Stimulated activated CD8-positive, alpha-beta memory T cell treated with anti-CD3 and anti-CD28 coated beads, Interleukin-15, amount 100 ng/mL, for 1 hour (primary cell): Measurements from ENCODE around the gene PLA2G7.
"Not testable (repeated sequence)": the region's sequence is repeated elsewhere in the genome, so short reads cannot be mapped to it uniquely, and the experiment has no call there.

Experiments
- DNase-seq: peaks from one replicate; pipeline ENCODE4 v3.0.0-alpha.2; 2020; ENCODE audit warnings: low read depth

PLA2G7 gene

DNA sequence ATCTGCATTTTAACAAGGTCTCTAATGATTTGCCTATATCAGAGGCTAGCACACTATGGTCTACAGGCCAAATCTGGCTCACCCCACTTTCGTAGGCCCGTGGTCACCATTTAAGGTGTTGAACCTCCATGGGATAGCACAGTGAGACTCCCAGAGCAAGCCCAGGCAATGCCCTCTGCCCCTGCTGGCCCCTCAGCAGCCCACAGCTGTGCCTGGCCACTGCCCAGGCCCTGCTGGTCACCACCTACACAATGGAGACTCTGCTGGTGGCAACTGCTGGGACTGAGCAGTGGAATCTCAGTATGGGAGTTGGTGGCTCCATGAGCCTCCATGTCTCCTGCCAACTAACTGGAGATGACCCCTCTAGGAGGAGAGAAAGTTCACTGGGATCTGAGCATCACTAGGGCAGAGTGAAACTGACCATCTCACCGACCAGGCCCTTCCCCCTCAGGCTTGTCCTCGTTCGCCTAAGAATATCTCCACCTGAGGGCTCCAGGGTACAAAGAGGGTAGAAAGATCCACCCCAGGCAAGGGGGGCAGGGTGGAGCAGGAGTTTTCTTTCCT, 13.8 kb upstream of the PLA2G7 start:
- no peak for DNase-seq

DNA sequence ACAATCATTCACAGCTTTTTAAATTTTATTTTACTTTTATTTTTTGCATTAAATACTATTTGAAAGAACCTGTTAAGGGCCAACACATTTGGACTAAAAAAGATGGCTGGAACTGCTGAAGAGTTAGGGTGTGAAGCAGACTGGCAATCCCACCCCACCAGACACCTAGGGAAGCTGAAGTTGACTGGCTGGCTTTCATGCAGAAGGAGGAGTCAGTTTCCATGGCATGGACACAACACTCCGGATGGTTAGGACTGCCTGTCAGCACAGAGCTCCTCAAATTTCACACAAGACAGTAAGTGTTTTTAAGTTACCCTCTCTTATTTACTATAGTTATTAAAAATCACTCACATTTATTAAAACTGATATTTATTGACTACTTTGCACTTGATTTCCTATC, 11.5 kb upstream of the PLA2G7 start, which contains the start of gene ANKRD66:
Gene ANKRD66 (plus strand): TSS at position 238 of the 400 bp plus-strand sequence. CDS start 5,016 bp downstream, outside the sequence.
- DNase-seq, result no peak

- no peak for DNase-seq
Observed at GRCh38 chr6:46745973-46746372, 10.8 kb upstream of the PLA2G7 start.

- DNase-seq, result not testable (repeated sequence)
Observed at GRCh38 chr6:46744159-46744725, 9.1 kb upstream of the PLA2G7 start.

GRCh38 chr6:46743425-46744158, 8.4 kb upstream of the PLA2G7 start:
- no peak for DNase-seq

- DNase-seq, result no peak
Observed at GRCh38 chr6:46741910-46742309, 6.7 kb upstream of the PLA2G7 start.

- DNase-seq, result no peak
Observed at GRCh38 chr6:46741482-46741881, 6.3 kb upstream of the PLA2G7 start.

DNA sequence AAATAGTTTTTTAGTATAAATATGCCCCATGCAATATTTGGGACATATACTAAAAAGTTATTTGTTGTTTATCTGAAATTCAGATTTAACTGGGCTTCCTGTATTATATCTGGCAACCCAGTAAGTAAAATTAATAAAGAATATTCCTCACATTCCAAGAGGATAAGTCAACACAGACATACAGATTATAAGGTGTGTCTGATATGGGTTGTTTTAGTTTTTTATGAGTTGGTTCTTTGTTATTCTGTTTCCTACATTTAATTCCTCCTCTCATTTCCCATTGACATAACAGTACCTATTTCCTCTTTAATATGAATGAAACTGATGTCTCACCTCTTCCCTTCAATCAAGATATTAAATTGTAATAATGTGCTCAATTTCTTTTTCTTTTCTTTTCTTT, 1.7 kb upstream of the PLA2G7 start:
- no peak for DNase-seq

- no peak for DNase-seq
Observed at GRCh38 chr6:46735720-46736031, 501 bp upstream of the PLA2G7 start.

DNA sequence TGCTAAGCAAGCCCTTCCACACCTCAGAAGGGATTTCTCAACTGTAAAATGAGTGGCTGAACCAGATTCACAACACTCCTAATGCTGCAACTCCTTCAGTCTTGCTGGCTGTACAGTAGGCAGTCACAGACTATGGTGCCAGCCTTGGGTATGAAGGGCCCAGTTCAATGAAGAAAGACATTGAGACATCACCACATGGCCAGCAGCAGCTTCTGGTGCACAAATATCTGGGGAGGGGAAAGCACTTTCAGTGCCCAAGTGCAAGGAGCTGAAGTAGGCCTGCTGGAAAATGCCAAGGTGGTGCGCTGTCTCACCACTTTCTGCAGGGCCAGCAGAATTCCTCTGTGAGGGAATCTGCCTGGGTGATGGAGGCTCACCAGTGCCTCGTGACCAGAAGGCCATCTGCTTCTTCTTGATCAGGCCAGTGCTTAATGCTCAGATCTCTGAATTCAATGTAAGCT, 1.8 kb downstream of the PLA2G7 start:
- no peak for DNase-seq

GRCh38 chr6:46730921-46731461, 4.2 kb downstream of the PLA2G7 start:
- DNase-seq, result no peak

DNA sequence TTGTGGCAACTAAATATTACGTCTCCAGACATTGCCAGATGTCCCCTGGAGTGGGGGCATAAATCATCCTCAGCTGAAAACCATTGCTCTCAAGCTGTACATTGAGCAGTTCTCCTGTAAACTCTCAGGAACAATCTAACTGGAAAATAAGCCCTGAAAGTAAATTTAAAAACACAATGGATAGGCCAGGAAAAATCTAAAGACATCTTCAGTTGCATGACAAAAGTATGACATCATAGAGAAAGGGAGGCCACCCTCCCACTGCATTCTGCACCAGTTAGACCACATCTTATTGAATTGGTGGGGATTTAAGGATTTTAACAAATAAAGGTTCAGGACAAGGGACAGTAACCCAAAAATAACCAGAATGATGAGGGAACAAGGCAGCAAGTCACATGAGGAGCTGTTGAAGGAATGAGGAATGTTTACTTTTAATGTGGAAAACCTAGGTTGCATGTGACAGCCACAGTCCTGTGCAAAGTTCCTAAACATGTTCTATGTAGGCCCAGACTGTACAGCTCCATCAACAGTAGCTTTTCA, 5.3 kb downstream of the PLA2G7 start:
- DNase-seq, result no peak

- DNase-seq, result no peak
Observed at GRCh38 chr6:46720401-46720800, 14.8 kb downstream of the PLA2G7 start.

- DNase-seq, result no peak
Observed at GRCh38 chr6:46719099-46719498, 16.1 kb downstream of the PLA2G7 start.

- no peak for DNase-seq
Observed at GRCh38 chr6:46715141-46715540, 20.0 kb downstream of the PLA2G7 start.

DNA sequence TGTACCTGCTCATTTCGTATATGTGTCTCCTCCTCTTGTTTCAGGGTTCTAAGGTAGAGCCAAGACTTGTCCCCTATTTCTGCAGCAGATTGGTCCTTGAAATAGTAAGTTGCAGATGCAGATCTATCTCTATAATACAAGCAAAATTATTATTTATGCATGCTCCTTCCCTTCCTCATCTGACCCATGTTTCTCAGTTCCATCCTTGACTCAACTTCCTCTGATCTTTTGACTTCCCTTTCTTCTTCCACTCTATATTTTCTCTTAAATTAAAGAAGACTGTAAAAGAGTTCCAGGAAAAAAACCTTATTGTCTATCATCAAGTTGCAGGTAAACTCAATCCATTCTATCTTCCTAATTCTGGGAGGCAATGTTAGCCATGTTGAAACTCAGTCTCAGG, 23.7 kb downstream of the PLA2G7 start:
- DNase-seq, result no peak

DNA sequence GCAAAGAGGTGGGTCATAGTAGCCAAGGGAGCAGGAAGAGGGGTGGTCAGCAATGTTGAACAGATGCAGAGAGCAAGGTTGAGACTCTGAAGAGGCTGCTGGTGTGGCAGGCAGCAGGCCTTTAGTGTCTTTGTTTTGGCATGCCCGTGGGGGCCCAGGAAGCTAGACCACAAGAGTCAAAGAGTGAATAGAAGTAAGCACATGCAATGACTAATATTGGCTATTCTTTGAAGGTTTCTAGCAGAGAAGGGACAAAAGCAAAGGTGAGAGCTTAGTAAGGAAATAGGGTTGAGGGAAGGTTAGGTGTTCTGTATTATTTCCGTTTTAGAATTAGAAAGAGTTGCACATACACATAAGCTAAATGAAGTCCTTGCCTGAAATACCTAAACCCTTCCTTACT, 28.7 kb downstream of the PLA2G7 start:
- no peak for DNase-seq

DNA sequence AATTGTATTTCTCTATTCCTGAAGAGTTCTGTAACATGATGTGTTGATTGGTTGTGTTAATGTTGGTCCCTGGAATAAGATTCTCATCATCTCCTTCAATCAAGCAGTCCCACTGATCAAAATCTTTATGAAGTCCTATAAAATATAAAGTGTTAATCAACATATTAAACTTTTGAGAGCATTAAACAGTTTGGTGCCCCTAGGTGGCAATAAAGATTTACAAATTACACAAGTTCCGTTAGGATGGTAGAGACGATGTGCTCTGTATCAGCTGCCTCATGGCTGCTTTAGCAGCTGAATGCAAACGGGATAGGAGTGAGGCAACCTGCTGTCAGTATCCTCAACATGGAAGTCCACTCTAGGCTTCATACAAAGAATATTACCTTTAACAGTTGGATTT, 30.6 kb downstream of the PLA2G7 start:
- DNase-seq, result no peak

DNA sequence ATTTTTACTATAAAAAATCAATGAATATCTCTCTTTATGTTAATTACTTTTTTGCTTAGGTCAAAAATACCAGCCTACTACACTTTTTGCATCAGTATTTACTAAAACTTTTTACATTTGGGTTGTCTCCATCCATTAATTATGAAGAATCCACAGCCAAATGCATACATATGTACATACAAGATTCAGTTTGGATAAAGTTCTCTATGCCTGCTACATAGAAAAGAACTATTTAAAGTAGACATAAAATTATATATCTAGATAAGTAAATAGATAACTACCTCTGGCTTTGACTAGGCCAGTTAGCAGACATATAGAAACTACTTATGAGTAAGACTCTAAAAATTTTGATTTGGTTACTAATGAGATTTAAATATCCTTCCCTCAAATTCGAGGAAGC, 35.2 kb downstream of the PLA2G7 start:
- DNase-seq, result no peak

- DNase-seq, result no peak
Observed at GRCh38 chr6:46690911-46691451, 44.2 kb downstream of the PLA2G7 start.

DNA sequence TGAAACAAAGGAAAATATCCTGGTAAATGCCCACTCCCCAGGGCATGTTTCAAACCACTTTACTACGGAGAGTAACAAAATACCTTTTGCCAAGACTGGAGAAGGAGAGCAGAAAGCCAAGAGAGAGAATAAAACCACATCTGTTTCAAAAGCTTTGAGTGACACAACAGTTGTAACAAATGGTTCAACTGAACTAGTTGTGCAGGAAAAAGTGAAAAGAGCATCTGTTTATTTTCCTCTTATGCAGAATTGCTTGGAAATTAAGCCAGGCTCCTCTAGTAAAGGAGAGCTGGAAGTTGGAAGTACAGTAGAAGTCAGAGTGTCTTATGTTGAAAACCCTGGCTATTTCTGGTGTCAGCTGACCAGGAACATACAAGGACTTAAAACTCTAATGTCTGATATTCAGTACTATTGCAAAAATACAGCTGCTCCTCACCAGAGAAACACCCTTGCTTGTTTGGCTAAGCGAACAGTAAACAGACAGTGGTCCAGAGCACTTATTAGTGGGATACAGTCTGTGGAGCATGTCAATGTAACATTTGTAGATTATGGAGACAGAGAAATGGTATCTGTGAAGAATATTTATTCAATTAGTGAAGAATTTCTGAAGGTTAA, 44.9 kb downstream of the PLA2G7 start:
- no peak for DNase-seq

DNA sequence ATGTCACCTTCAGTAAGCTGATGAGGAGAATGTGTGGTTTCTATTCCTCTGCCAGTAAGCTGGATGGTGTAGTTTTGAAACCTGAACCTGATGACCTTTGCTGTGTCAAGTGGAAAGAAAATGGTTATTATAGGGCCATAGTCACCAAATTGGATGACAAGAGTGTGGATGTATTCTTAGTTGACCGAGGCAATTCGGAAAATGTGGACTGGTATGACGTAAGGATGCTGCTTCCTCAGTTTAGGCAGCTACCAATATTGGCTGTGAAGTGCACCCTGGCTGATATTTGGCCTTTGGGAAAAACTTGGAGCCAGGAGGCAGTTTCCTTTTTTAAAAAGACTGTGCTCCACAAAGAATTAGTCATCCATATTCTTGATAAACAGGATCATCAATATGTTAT, 45.5 kb downstream of the PLA2G7 start:
- DNase-seq, result no peak
